ENCODE results near the gene GRID2.

DNA sequence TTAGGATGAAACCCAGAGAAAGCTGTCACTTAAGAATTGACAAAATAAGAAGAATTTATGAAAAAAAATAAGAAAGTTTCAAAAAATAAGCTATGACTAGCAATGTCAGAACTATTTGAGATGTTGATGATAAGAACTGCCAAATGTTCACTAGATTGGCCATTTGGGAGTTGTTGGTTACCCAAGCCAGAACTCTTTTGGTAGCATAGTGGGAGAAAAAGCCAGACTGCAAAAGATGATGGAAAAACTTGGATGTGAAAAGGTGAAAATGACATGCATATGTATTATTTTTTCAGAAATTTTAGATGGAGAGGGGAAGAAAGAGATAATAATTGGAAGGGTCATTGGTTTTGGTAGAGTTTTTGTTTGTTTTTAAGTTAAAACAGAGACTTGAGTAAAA lies 1127.6 kb downstream of the GRID2 start:
- TF ChIP-seq, protein P1, sequence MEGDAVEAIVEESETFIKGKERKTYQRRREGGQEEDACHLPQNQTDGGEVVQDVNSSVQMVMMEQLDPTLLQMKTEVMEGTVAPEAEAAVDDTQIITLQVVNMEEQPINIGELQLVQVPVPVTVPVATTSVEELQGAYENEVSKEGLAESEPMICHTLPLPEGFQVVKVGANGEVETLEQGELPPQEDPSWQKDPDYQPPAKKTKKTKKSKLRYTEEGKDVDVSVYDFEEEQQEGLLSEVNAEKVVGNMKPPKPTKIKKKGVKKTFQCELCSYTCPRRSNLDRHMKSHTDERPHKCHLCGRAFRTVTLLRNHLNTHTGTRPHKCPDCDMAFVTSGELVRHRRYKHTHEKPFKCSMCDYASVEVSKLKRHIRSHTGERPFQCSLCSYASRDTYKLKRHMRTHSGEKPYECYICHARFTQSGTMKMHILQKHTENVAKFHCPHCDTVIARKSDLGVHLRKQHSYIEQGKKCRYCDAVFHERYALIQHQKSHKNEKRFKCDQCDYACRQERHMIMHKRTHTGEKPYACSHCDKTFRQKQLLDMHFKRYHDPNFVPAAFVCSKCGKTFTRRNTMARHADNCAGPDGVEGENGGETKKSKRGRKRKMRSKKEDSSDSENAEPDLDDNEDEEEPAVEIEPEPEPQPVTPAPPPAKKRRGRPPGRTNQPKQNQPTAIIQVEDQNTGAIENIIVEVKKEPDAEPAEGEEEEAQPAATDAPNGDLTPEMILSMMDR (IDR thresholded peaks at IDR 0.05), result no peak
- TF ChIP-seq POLR2A (IDR thresholded peaks at IDR 0.05), result no peak
